Gastrocnemius medialis (tissue), 4 donors: ENCODE measurements around the gene ATPAF2. TPM values are rescaled to one million over a fixed set of nuclear protein-coding genes. Genes with fewer than 3 reads are reported as not detected.

Experiments used
- ATAC-seq, 2 donors: fragments of 150-250 bp; one replicate each; pipeline ENCODE4 v1.9.1; 2016
- DNase-seq, 2 donors: peaks; one replicate each; pipeline ENCODE4 v3.0.0-alpha.2; 2019
- H3K27ac ChIP-seq, 4 donors: fragments of 200-600 bp; sonication (generic); 1 replicate in 1 of 4; 2 replicates in 3 of 4; pipeline ENCODE4 v1.5.1; 2016 to 2018; ENCODE audit warnings: mild to moderate bottlenecking in 2 of 4, moderate library complexity in 1 of 4
- H3K27me3 ChIP-seq, 3 donors: fragments of 200-600 bp; sonication (generic) in 2 of 3; 1 replicate in 1 of 3; 2 replicates in 2 of 3; pipeline versions ENCODE4 v1.5.1 to v1.6.0; 2016 to 2019; ENCODE audit warnings: mild to moderate bottlenecking in 1 of 3, moderate library complexity in 1 of 3
- H3K36me3 ChIP-seq, 2 donors: fragments of 200-600 bp; sonication (generic) in 1 of 2; one replicate each; pipeline ENCODE4 v1.5.1; 2017 to 2018
- H3K4me1 ChIP-seq, 2 donors: fragments of 200-600 bp; sonication (generic) in 1 of 2; one replicate each; pipeline ENCODE4 v1.5.1; 2016 to 2017; ENCODE audit warnings: mild to moderate bottlenecking in 2 of 2
- H3K4me3 ChIP-seq, 4 donors: fragments of 200-600 bp; sonication (generic) in 3 of 4; 1 replicate in 1 of 4; 2 replicates in 3 of 4; pipeline ENCODE4 v1.5.1; 2016 to 2019; ENCODE audit warnings: mild to moderate bottlenecking in 2 of 4
- H3K9me3 ChIP-seq, 3 donors: fragments of 200-600 bp; sonication (generic) in 2 of 3; 1 replicate in 1 of 3; 2 replicates in 2 of 3; pipeline ENCODE4 v1.5.1; 2016 to 2019
- POLR2A ChIP-seq, 2 donors: fragments of 450-650 bp; IDR thresholded peaks; one replicate each; pipeline ENCODE4 v1.6.1; 2017; ENCODE audit warnings: antibody characterized with exemption in 2 of 2, mild to moderate bottlenecking in 2 of 2, moderate library complexity in 2 of 2
- in situ Hi-C, 4 donors: fragments of 200-750 bp; cut with MboI; loops; one replicate each; pipeline versions ENCODE4 v1.15.0 to v1.8.0; 2017; ENCODE audit warnings: low sequenced_read_pairs in 4 of 4
- intact Hi-C: fragments of 100-400 bp; cut with DNase I; formaldehyde crosslinking; loops from one replicate; pipeline ENCODE4 v1.15.1; 2023; ENCODE audit warnings: low total_unique reads
- total RNA-seq, 4 donors: library from RNA; depleted of rRNA; stranded (reverse); fragments of >200 nt; gene quantifications; one replicate each; pipeline versions ENCODE4 v1.1.0 to v1.2.3, GENCODE V29; 2016
- TF ChIP-seq, protein P1 (sequence below), 5 experiments: fragments of 450-650 bp in 3 of 5; fragments of 200-600 bp in 2 of 5; sonication (generic) in 2 of 5; IDR thresholded peaks in 4 of 5; conservative IDR thresholded peaks in 1 of 5; 1 replicate in 4 of 5; 2 replicates in 1 of 5; pipeline ENCODE4 v1.5.1; 2016 to 2019; ENCODE audit warnings: antibody characterized with exemption in 5 of 5, mild to moderate bottlenecking in 3 of 5, moderate library complexity in 3 of 5

ATPAF2 gene
- total RNA-seq, 4 donors from 2014 or later, result 12.6 to 19.9 (median 16.2) TPM

- no peak for DNase-seq
- Histone ChIP-seq H3K4me1 (peaks cover 7 to 18% of the 10 kb centered on the region in 2 donors), H3K27me3 (no peaks in the 10 kb centered on the region), H3K4me3 (no peak overlapping the region), H3K36me3 (peaks cover 0 to 7% of the 10 kb centered on the region in 2 donors), H3K9me3 (no peaks in the 10 kb centered on the region), H3K27ac (no peak overlapping the region)
- intact Hi-C loops, result no loop called here
- no peak for TF ChIP-seq POLR2A (IDR thresholded peaks at IDR 0.05)
- TF ChIP-seq, protein P1, sequence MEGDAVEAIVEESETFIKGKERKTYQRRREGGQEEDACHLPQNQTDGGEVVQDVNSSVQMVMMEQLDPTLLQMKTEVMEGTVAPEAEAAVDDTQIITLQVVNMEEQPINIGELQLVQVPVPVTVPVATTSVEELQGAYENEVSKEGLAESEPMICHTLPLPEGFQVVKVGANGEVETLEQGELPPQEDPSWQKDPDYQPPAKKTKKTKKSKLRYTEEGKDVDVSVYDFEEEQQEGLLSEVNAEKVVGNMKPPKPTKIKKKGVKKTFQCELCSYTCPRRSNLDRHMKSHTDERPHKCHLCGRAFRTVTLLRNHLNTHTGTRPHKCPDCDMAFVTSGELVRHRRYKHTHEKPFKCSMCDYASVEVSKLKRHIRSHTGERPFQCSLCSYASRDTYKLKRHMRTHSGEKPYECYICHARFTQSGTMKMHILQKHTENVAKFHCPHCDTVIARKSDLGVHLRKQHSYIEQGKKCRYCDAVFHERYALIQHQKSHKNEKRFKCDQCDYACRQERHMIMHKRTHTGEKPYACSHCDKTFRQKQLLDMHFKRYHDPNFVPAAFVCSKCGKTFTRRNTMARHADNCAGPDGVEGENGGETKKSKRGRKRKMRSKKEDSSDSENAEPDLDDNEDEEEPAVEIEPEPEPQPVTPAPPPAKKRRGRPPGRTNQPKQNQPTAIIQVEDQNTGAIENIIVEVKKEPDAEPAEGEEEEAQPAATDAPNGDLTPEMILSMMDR (IDR thresholded peaks at IDR 0.05 in 4 of 5, conservative IDR thresholded peaks at IDR 0.05 in 1 of 5), result no peak
- in situ Hi-C loops, result no loop called here
- no peak for ATAC-seq
Measured at GRCh38 chr17:18016426-18016825, 22.5 kb downstream of the ATPAF2 start.

DNA sequence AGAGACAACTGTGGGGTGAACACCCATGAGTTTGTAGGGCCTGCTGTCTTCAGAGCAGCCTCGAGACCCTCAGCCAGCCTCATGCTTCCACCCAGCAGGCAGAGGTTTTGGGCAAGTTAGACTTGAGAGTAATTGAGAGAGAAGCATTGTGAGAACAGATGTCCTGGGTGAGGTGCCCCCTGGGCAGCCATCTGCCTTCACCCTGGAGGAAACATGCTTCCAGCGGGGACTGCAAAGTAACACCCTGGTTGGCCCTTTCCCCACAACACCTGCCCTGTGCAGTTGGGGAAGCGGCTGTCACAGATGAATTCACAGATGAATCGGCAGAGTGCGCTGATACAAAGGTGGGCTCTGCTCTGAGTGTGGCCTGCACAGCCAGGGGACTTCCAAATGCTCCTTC is 23.4 kb downstream of the ATPAF2 start:
- intact Hi-C loops (no loop called here), in situ Hi-C loops (no loop called here)
- Histone ChIP-seq H3K27me3 (no peaks in the 10 kb centered on the region), H3K4me1 (peaks cover 7 to 12% of the 10 kb centered on the region in 2 donors), H3K36me3 (peaks cover 0 to 6% of the 10 kb centered on the region in 2 donors), H3K27ac (no peak overlapping the region), H3K4me3 (no peak overlapping the region), H3K9me3 (no peaks in the 10 kb centered on the region)
- no peak for DNase-seq
- no peak for ATAC-seq
- TF ChIP-seq, protein P1 (IDR thresholded peaks at IDR 0.05 in 4 of 5, conservative IDR thresholded peaks at IDR 0.05 in 1 of 5), result no peak
- TF ChIP-seq POLR2A (IDR thresholded peaks at IDR 0.05), result no peak

DNA sequence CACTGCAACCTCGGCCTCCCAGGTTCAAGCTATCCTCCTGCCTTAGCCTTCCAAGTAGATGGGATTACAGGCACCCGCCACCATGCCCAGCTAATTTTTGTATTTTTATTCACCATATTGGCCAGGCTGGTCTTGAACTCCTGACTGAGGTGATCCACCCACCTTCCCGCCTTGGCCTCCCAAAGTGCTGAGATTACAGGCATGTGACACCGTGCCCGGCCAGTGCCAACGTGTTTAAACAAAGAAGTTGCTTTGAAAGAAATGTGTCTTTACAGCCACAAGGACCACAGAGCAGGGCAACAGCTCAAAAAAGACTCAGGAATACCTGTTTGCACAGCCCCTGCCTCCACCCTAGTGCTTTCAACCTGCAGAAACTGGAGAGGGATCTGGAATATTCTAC is 25.0 kb downstream of the ATPAF2 start:
- Histone ChIP-seq H3K27me3 (no peaks in the 10 kb centered on the region), H3K9me3 (no peaks in the 10 kb centered on the region), H3K4me3 (no peak overlapping the region), H3K4me1 (peaks cover 7 to 12% of the 10 kb centered on the region in 2 donors), H3K36me3 (peaks cover 0 to 6% of the 10 kb centered on the region in 2 donors), H3K27ac (no peak overlapping the region)
- TF ChIP-seq, protein P1 (IDR thresholded peaks at IDR 0.05 in 4 of 5, conservative IDR thresholded peaks at IDR 0.05 in 1 of 5), result no peak
- TF ChIP-seq POLR2A (IDR thresholded peaks at IDR 0.05), result no peak
- in situ Hi-C loops, result no loop called here
- DNase-seq (no peak), ATAC-seq (no peak)
- intact Hi-C loops, result no loop called here

GRCh38 chr17:18011286-18011685 is 27.7 kb downstream of the ATPAF2 start:
- H3K4me3 ChIP-seq, result no peak overlapping the region
- no peak for DNase-seq
- in situ Hi-C loops (no loop called here), intact Hi-C loops (no loop called here)
- peaks cover 0 to 6% of the 10 kb centered on the region in 2 donors for H3K36me3 ChIP-seq
- H3K4me1 ChIP-seq, result no peaks in the 10 kb centered on the region
- no peak for ATAC-seq
- no peaks in the 10 kb centered on the region for H3K9me3 ChIP-seq
- TF ChIP-seq, protein P1 (IDR thresholded peaks at IDR 0.05 in 4 of 5, conservative IDR thresholded peaks at IDR 0.05 in 1 of 5), result no peak
- TF ChIP-seq POLR2A (IDR thresholded peaks at IDR 0.05), result no peak
- no peaks in the 10 kb centered on the region for H3K27me3 ChIP-seq
- no peak overlapping the region for H3K27ac ChIP-seq
